ENCODE data around the gene NDUFA5. TPM values are rescaled to one million over a fixed set of nuclear protein-coding genes. Genes with fewer than 3 reads are reported as not detected.
A peak's percentile ranks its signal among the peaks of the same experiment; 100 is the strongest.

NDUFA5 gene
- total and polyA plus RNA-seq, 2 donors from 2014 or later = 115 to 189 TPM

DNA sequence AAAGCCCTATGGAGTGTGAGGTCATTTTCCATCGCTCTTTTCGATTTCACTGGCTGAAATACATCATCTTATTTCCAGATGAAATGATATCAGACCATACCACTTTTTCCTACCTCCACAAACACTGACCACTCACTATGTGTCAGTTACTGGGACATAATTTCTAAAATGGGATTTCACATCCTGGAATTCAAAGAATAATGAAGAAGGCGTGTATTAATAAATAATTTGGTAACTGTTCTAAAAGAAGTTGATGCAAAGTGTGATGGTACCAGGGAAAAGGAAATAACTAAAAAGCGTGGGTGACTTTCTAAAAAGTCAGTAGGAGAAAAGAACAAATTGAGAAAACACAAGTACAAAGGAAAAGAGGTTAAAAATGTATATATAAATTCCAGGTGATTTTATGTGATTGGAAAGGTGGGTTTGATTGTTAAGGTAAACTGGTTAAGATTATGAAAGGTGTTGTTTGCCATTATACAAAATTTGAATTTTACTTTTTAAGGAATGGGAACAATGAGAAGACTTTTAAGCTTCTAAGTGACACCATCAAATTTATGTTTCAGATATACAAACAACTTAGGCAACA is 764 bp upstream of the NDUFA5 start:
- H3K4me3 ChIP-seq (ENCODE audit: low read length in 3 of 3) = peak overlapping the region; percentile 92 to 100 (median 97)
- TF ChIP-seq CTCF (IDR thresholded peaks at IDR 0.05; ENCODE audit: borderline replicate concordance, extremely low read depth, insufficient read depth) = no peak
- H3K27me3 ChIP-seq (ENCODE audit: control insufficient read depth, insufficient read depth, low read length) = no peaks in the 10 kb centered on the region
- intact Hi-C loops (cut with DNase I) = no loop called here
- H3K27ac ChIP-seq (ENCODE audit: low read depth in 2 of 2, low read length in 2 of 2) = peak overlapping the region in 1 of 2 donors; percentile 74
- peaks cover 0 to 5% (median 2%) of the 10 kb centered on the region in 3 donors for H3K36me3 ChIP-seq (ENCODE audit: control insufficient read depth in 2 of 3, insufficient read depth in 3 of 3, low read length in 3 of 3)
- H3K9ac ChIP-seq (ENCODE audit: low read length in 3 of 3) = peak overlapping the region; percentile 85 to 96 (median 91)
- H3K4me1 ChIP-seq (ENCODE audit: control insufficient read depth in 2 of 3, insufficient read depth in 2 of 3, low read depth in 1 of 3, low read length in 3 of 3) = peaks cover 2 to 13% (median 8%) of the 10 kb centered on the region in 3 donors
- FAIRE-seq (no peak), DNase-seq (no peak)
- H3K9me3 ChIP-seq (ENCODE audit: control insufficient read depth in 2 of 3, insufficient read depth in 1 of 3, low read length in 3 of 3) = no peaks in the 10 kb centered on the region

DNA sequence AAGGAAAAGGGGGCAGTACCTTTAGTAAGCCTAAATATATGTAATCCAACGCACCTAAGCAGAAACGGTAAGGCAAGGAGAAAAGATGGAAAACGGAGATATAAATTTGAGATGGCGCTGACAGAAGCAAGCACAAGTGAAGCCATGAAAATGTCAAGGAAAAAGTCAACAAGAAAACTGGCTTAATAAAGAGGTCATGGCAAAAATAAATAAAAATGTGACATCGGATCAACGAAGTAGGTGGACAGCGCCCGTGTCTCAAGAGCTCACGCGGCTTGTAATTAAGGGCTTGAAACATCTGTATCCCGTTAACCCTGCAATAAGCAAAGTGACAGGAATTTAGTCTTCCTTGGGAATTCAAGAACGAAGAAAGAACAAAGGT is 611 bp downstream of the NDUFA5 start:
- Histone ChIP-seq H3K27me3 (ENCODE audit: control insufficient read depth, insufficient read depth, low read length) (no peaks in the 10 kb centered on the region), H3K9me3 (ENCODE audit: control insufficient read depth in 2 of 3, insufficient read depth in 1 of 3, low read length in 3 of 3) (no peaks in the 10 kb centered on the region), H3K36me3 (ENCODE audit: control insufficient read depth in 2 of 3, insufficient read depth in 3 of 3, low read length in 3 of 3) (peaks cover 0 to 8% (median 2%) of the 10 kb centered on the region in 3 donors), H3K27ac (ENCODE audit: low read depth in 2 of 2, low read length in 2 of 2) (peak overlapping the region; percentile 91 to 94), H3K4me1 (ENCODE audit: control insufficient read depth in 2 of 3, insufficient read depth in 2 of 3, low read depth in 1 of 3, low read length in 3 of 3) (peaks cover 2 to 14% (median 8%) of the 10 kb centered on the region in 3 donors), H3K9ac (ENCODE audit: low read length in 3 of 3) (peak overlapping the region; percentile 85 to 96 (median 91)), H3K4me3 (ENCODE audit: low read length in 3 of 3) (peak overlapping the region; percentile 92 to 100 (median 97))
- no peak for FAIRE-seq
- peak in 1 of 5 donors; percentile 25 for DNase-seq
- no peak for TF ChIP-seq CTCF (IDR thresholded peaks at IDR 0.05; ENCODE audit: borderline replicate concordance, extremely low read depth, insufficient read depth)
- intact Hi-C loops (cut with DNase I) = no loop called here

DNA sequence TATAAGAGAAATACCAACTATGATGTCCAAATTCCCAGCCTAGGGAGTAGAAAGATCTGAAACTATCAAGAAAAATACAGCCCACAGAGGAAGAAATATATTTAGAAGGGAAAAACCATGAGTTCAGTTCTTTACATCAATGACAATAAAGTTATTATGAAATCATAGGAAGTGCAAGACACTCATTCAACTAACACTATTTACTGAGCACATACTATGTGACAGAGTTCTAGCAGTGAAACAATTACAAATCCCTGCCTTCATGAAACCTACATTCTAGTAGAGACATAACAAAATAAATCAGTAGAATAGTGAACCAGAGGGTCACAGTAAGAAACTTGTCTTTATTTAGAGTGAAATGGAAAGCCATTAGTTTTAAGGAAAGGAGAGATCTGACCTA is 2.1 kb downstream of the NDUFA5 start:
- intact Hi-C loops (cut with DNase I) = no loop called here
- Histone ChIP-seq H3K27ac (ENCODE audit: low read depth in 2 of 2, low read length in 2 of 2) (no peak overlapping the region), H3K27me3 (ENCODE audit: control insufficient read depth, insufficient read depth, low read length) (no peaks in the 10 kb centered on the region), H3K9ac (ENCODE audit: low read length in 3 of 3) (no peak overlapping the region), H3K9me3 (ENCODE audit: control insufficient read depth in 2 of 3, insufficient read depth in 1 of 3, low read length in 3 of 3) (no peaks in the 10 kb centered on the region), H3K36me3 (ENCODE audit: control insufficient read depth in 2 of 3, insufficient read depth in 3 of 3, low read length in 3 of 3) (peaks cover 0 to 8% (median 2%) of the 10 kb centered on the region in 3 donors), H3K4me1 (ENCODE audit: control insufficient read depth in 2 of 3, insufficient read depth in 2 of 3, low read depth in 1 of 3, low read length in 3 of 3) (peaks cover 2 to 14% (median 8%) of the 10 kb centered on the region in 3 donors), H3K4me3 (ENCODE audit: low read length in 3 of 3) (peak overlapping the region in 1 of 3 donors; percentile 8)
- no peak for DNase-seq
- TF ChIP-seq CTCF (IDR thresholded peaks at IDR 0.05; ENCODE audit: borderline replicate concordance, extremely low read depth, insufficient read depth) = no peak
- FAIRE-seq = no peak

Measured in kidney (tissue), 14 donors.